ENCODE results near the gene PDE4B. TPM values are rescaled to one million over a fixed set of nuclear protein-coding genes. Genes with fewer than 3 reads are reported as not detected.
"Not testable (repeated sequence)": the region's sequence is repeated elsewhere in the genome, so short reads cannot be mapped to it uniquely, and the experiment has no call there.

Gene PDE4B
- total RNA-seq, 2 donors from 2014 or later = 4.3 to 18.0 TPM

GRCh38 chr1:65998763-65999583 is 206.3 kb downstream of the PDE4B start:
- H3K27ac ChIP-seq (ENCODE audit: low read depth, low read length) = no peak overlapping the region
- H3K4me3 ChIP-seq (ENCODE audit: low read length) = no peak overlapping the region
- H3K9me3 ChIP-seq (ENCODE audit: control insufficient read depth, low read length) = no peaks in the 10 kb centered on the region
- H3K9ac ChIP-seq (ENCODE audit: extremely low read depth, low read length, poor library complexity, severe bottlenecking) = no peak overlapping the region
- H3K9me3 Mint-ChIP-seq = no peaks in the 10 kb centered on the region
- TF ChIP-seq, protein P1, sequence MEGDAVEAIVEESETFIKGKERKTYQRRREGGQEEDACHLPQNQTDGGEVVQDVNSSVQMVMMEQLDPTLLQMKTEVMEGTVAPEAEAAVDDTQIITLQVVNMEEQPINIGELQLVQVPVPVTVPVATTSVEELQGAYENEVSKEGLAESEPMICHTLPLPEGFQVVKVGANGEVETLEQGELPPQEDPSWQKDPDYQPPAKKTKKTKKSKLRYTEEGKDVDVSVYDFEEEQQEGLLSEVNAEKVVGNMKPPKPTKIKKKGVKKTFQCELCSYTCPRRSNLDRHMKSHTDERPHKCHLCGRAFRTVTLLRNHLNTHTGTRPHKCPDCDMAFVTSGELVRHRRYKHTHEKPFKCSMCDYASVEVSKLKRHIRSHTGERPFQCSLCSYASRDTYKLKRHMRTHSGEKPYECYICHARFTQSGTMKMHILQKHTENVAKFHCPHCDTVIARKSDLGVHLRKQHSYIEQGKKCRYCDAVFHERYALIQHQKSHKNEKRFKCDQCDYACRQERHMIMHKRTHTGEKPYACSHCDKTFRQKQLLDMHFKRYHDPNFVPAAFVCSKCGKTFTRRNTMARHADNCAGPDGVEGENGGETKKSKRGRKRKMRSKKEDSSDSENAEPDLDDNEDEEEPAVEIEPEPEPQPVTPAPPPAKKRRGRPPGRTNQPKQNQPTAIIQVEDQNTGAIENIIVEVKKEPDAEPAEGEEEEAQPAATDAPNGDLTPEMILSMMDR (conservative IDR thresholded peaks at IDR 0.05) = no peak
- WGBS, 2 experiments (ENCODE audit: insufficient coverage in 1 of 2, insufficient read length in 1 of 2) = 86 to 89% methylated on average over 6 of the region's 6 CpGs
- no peak overlapping the region for H3K27ac Mint-ChIP-seq
- H3K4me3 Mint-ChIP-seq = no peak overlapping the region
- H3K27me3 Mint-ChIP-seq (ENCODE audit: insufficient read depth) = peaks cover 36% of the 10 kb centered on the region
- H3K36me3 ChIP-seq (ENCODE audit: control insufficient read depth, insufficient read depth, low read length) = no peaks in the 10 kb centered on the region
- peaks cover 4% of the 10 kb centered on the region for H3K27me3 ChIP-seq (ENCODE audit: control insufficient read depth, insufficient read depth, low read length, poor library complexity, severe bottlenecking)
- H3K36me3 Mint-ChIP-seq (ENCODE audit: low read depth) = no peaks in the 10 kb centered on the region
- H3K4me1 Mint-ChIP-seq = no peaks in the 10 kb centered on the region
- no peaks in the 10 kb centered on the region for H3K4me1 ChIP-seq (ENCODE audit: control insufficient read depth, insufficient read depth, low read length)
- DNase-seq = no peak

GRCh38 chr1:66000033-66000637 is 207.4 kb downstream of the PDE4B start:
- 67 to 93% methylated on average over 1 of the region's 1 CpG for WGBS, 2 experiments (ENCODE audit: insufficient coverage in 1 of 2, insufficient read length in 1 of 2)
- Histone ChIP-seq H3K9ac (ENCODE audit: extremely low read depth, low read length, poor library complexity, severe bottlenecking) (no peak overlapping the region), H3K4me1 (ENCODE audit: control insufficient read depth, insufficient read depth, low read length) (no peaks in the 10 kb centered on the region), H3K27ac (ENCODE audit: low read depth, low read length) (no peak overlapping the region), H3K36me3 (ENCODE audit: control insufficient read depth, insufficient read depth, low read length) (no peaks in the 10 kb centered on the region), H3K9me3 (ENCODE audit: control insufficient read depth, low read length) (no peaks in the 10 kb centered on the region), H3K27me3 (ENCODE audit: control insufficient read depth, insufficient read depth, low read length, poor library complexity, severe bottlenecking) (peaks cover 4% of the 10 kb centered on the region), H3K4me3 (ENCODE audit: low read length) (no peak overlapping the region)
- Mint-ChIP-seq H3K27ac (no peak overlapping the region), H3K36me3 (ENCODE audit: low read depth) (no peaks in the 10 kb centered on the region), H3K27me3 (ENCODE audit: insufficient read depth) (peaks cover 40% of the 10 kb centered on the region), H3K4me1 (no peaks in the 10 kb centered on the region), H3K4me3 (no peak overlapping the region), H3K9me3 (no peaks in the 10 kb centered on the region)
- TF ChIP-seq, protein P1 (conservative IDR thresholded peaks at IDR 0.05) = no peak
- no peak for DNase-seq

GRCh38 chr1:66003690-66004089 is 211.0 kb downstream of the PDE4B start:
- no peak overlapping the region for H3K4me3 Mint-ChIP-seq
- Histone ChIP-seq H3K36me3 (ENCODE audit: control insufficient read depth, insufficient read depth, low read length) (no peaks in the 10 kb centered on the region), H3K27ac (ENCODE audit: low read depth, low read length) (no peak overlapping the region), H3K9me3 (ENCODE audit: control insufficient read depth, low read length) (no peaks in the 10 kb centered on the region), H3K4me1 (ENCODE audit: control insufficient read depth, insufficient read depth, low read length) (no peaks in the 10 kb centered on the region), H3K9ac (ENCODE audit: extremely low read depth, low read length, poor library complexity, severe bottlenecking) (no peak overlapping the region), H3K27me3 (ENCODE audit: control insufficient read depth, insufficient read depth, low read length, poor library complexity, severe bottlenecking) (peaks cover 4% of the 10 kb centered on the region), H3K4me3 (ENCODE audit: low read length) (no peak overlapping the region)
- H3K27me3 Mint-ChIP-seq (ENCODE audit: insufficient read depth) = peaks cover 63% of the 10 kb centered on the region
- TF ChIP-seq, protein P1 (conservative IDR thresholded peaks at IDR 0.05) = no peak
- H3K36me3 Mint-ChIP-seq (ENCODE audit: low read depth) = no peaks in the 10 kb centered on the region
- WGBS, 2 experiments (ENCODE audit: insufficient coverage in 1 of 2, insufficient read length in 1 of 2) = 0% methylated on average over 1 of the region's 1 CpG; no CpG with 5 or more reads in 1 of the 2 experiments
- no peaks in the 10 kb centered on the region for H3K9me3 Mint-ChIP-seq
- H3K27ac Mint-ChIP-seq = no peak overlapping the region
- no peaks in the 10 kb centered on the region for H3K4me1 Mint-ChIP-seq
- DNase-seq = no peak

DNA sequence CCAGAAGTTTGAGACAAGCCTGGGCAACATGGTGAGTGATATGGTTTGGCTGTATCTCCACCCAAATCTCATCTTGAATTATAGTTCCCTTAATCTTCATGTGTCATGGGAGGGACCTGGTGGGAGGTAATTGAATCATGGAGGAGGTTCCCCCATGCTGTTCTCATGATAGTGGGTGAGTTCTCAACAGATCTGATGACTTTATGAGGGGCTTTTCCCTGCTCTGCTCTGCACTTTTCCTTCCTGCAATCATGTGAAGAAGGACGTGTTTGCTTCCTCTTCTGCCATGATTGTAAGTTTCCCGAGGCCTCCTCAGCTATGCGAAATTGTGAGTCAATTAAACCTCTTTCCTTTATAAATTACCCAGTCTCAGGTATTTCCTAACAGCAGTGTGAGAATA is 213.8 kb downstream of the PDE4B start:
- not testable (repeated sequence) for H3K27ac Mint-ChIP-seq; H3K27ac ChIP-seq (ENCODE audit: low read depth, low read length); H3K9me3 ChIP-seq (ENCODE audit: control insufficient read depth, low read length); H3K9me3 Mint-ChIP-seq; H3K9ac ChIP-seq (ENCODE audit: extremely low read depth, low read length, poor library complexity, severe bottlenecking); H3K4me1 Mint-ChIP-seq; H3K4me3 ChIP-seq (ENCODE audit: low read length); H3K4me3 Mint-ChIP-seq; DNase-seq; H3K27me3 ChIP-seq (ENCODE audit: control insufficient read depth, insufficient read depth, low read length, poor library complexity, severe bottlenecking); H3K36me3 ChIP-seq (ENCODE audit: control insufficient read depth, insufficient read depth, low read length); H3K36me3 Mint-ChIP-seq (ENCODE audit: low read depth); H3K4me1 ChIP-seq (ENCODE audit: control insufficient read depth, insufficient read depth, low read length)
- WGBS, 2 experiments (ENCODE audit: insufficient coverage in 1 of 2, insufficient read length in 1 of 2) = 94 to 100% methylated on average over 2 to 3 of the region's 3 CpGs
- peaks cover 55% of the 10 kb centered on the region for H3K27me3 Mint-ChIP-seq (ENCODE audit: insufficient read depth)

Measured in endodermal cell (in vitro differentiated cells).